Measurements from ENCODE around the gene OR10AD1.
"Not testable (repeated sequence)": the region's sequence is repeated elsewhere in the genome, so short reads cannot be mapped to it uniquely, and the experiment has no call there.

Gene OR10AD1

DNA sequence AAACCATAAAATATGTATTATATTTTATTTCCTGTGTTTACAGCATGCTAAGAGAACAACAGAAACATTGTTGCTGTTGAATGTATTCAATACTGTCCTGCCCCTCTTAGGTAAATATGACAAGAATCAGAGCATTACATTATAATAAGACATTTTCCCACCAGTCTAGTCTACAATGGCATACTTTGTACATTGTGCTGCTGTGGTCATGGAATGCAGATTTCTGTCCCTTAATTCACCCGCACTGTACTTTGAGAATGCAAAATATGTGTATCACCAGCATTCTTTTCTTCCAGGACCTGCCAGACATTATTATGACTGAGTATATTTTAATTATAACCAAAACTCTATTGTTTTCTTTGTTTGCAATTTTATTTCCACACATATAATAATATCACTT, 16.5 kb upstream of the OR10AD1 start:
- no peak for DNase-seq (ENCODE audit: extremely low read depth, low read depth)
- TF ChIP-seq, protein P1, sequence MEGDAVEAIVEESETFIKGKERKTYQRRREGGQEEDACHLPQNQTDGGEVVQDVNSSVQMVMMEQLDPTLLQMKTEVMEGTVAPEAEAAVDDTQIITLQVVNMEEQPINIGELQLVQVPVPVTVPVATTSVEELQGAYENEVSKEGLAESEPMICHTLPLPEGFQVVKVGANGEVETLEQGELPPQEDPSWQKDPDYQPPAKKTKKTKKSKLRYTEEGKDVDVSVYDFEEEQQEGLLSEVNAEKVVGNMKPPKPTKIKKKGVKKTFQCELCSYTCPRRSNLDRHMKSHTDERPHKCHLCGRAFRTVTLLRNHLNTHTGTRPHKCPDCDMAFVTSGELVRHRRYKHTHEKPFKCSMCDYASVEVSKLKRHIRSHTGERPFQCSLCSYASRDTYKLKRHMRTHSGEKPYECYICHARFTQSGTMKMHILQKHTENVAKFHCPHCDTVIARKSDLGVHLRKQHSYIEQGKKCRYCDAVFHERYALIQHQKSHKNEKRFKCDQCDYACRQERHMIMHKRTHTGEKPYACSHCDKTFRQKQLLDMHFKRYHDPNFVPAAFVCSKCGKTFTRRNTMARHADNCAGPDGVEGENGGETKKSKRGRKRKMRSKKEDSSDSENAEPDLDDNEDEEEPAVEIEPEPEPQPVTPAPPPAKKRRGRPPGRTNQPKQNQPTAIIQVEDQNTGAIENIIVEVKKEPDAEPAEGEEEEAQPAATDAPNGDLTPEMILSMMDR (IDR thresholded peaks at IDR 0.05; ENCODE audit: low read depth, low read length), result no peak

- TF ChIP-seq, protein P1 (IDR thresholded peaks at IDR 0.05; ENCODE audit: low read depth, low read length), result no peak
- DNase-seq (ENCODE audit: extremely low read depth, low read depth), result no peak
These were observed 13.7 kb upstream of the OR10AD1 start for GRCh38 chr12:48216785-48217184.

- DNase-seq (ENCODE audit: extremely low read depth, low read depth), result not testable (repeated sequence)
These were observed 6.4 kb upstream of the OR10AD1 start for GRCh38 chr12:48209495-48209894.

DNA sequence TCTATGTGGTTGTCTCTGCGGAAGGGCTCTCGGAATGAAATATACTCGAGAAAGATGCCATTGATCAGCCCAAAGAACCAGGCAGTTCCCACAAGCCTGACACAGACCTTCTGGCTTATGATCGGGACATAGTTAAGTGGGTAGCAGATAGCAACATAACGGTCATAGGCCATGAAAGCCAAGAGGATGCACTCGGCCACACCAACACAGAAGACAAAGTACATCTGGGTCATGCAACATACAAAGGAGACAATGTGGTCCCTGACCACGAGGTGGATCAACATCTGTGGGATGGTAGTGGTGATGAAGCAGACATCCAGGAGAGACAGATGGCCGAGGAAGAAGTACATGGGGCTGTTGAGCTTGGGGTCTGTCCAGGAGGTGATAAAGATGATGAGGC, 326 bp downstream of the OR10AD1 start:
- DNase-seq (ENCODE audit: extremely low read depth, low read depth), result no peak
- TF ChIP-seq, protein P1 (IDR thresholded peaks at IDR 0.05; ENCODE audit: low read depth, low read length), result no peak

- TF ChIP-seq, protein P1 (IDR thresholded peaks at IDR 0.05; ENCODE audit: low read depth, low read length), result no peak
- DNase-seq (ENCODE audit: extremely low read depth, low read depth), result no peak
These were observed 1.6 kb downstream of the OR10AD1 start for GRCh38 chr12:48201516-48201915.

DNA sequence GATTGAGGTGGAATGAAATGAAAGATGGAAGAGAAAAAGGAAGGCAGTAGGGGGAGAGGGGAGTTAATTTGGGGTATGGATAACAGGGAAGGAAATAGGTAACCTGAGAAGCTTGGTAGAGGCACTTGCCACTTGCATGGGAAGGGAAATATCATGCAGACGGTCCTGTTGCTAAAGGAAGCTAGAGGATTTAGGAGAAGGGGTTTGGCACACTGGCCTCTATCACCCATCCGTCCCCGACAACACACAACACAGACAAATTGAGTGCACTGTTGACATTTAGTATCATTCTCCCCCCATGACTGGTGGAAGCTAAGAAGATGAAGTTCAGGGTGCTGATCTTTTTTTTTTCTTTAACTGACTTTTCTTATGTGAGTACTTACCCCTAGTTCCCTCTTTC, 2.0 kb downstream of the OR10AD1 start:
- TF ChIP-seq, protein P1 (IDR thresholded peaks at IDR 0.05; ENCODE audit: low read depth, low read length), result no peak
- no peak for DNase-seq (ENCODE audit: extremely low read depth, low read depth)

GRCh38 chr12:48199774-48200221, 3.3 kb downstream of the OR10AD1 start:
- TF ChIP-seq, protein P1 (IDR thresholded peaks at IDR 0.05; ENCODE audit: low read depth, low read length), result no peak
- DNase-seq (ENCODE audit: extremely low read depth, low read depth), result no peak

DNA sequence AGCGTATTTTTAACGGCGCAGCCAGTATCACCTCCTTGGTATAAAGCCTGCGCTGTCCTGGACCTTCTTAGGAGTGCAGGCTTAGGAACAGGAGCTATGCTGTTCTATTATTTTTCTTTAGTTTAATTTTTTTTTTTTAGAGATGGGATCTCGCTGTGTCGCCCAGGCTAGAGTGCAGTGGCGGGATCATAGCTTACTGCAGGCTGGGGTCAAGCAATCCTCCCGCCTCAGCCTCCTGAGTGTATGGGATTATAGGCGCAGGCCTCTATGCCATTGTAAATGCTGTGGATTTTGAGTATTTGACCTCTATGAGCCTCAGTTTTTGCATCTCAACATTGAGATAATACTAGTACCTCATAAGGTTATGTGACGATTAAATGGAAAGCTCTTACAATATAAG, 4.1 kb downstream of the OR10AD1 start:
- TF ChIP-seq, protein P1 (IDR thresholded peaks at IDR 0.05; ENCODE audit: low read depth, low read length), result no peak
- DNase-seq (ENCODE audit: extremely low read depth, low read depth), result no peak

Measured in AG09319 (cell line).